CD8-positive, alpha-beta memory T cell (primary cell): Measurements from ENCODE around the gene LYL1. TPM values are rescaled to one million over a fixed set of nuclear protein-coding genes. Genes with fewer than 3 reads are reported as not detected.
A peak's percentile ranks its signal among the peaks of the same experiment; 100 is the strongest.

Experiments
- CTCF ChIA-PET: fragments of 350-600 bp; sonication (Branson Sonifier 250); formaldehyde crosslinking; loops from one replicate; lab custom pipeline; 2021; ENCODE audit warnings: antibody characterized with exemption; lab: Charles Lee
- POLR2A ChIA-PET: fragments of 350-600 bp; sonication (Branson Sonifier 250); formaldehyde crosslinking; loops from one replicate; lab custom pipeline; 2021; ENCODE audit warnings: antibody characterized with exemption; lab: Charles Lee
- DNase-seq, 5 donors: peaks; one replicate each; pipeline versions ENCODE4 v3.0.0 to v3.0.0-alpha.2; 2020 to 2022; ENCODE audit warnings: mixed read lengths in 1 of 5
- H3K27ac ChIP-seq: one replicate; pipeline ENCODE4 v1.7.0; 2013; ENCODE audit warnings: low read depth, mild to moderate bottlenecking, low read length, moderate library complexity
- H3K27me3 ChIP-seq: 2 replicates; pipeline ENCODE4 v1.7.0; 2013; ENCODE audit warnings: low read length, mild to moderate bottlenecking; ENCODE audit not compliant: insufficient read depth, poor library complexity, severe bottlenecking
- H3K36me3 ChIP-seq: 2 replicates; pipeline ENCODE4 v1.7.0; 2013; ENCODE audit warnings: mild to moderate bottlenecking, low read length, moderate library complexity; ENCODE audit not compliant: insufficient read depth
- H3K4me1 ChIP-seq: 2 replicates; pipeline ENCODE4 v1.7.0; 2013; ENCODE audit warnings: mild to moderate bottlenecking, low read length, moderate library complexity; ENCODE audit not compliant: insufficient read depth
- H3K4me3 ChIP-seq: 2 replicates; pipeline ENCODE4 v1.7.0; 2013; ENCODE audit warnings: mild to moderate bottlenecking, low read length
- H3K9me3 ChIP-seq: 2 replicates; pipeline ENCODE4 v1.7.0; 2013; ENCODE audit warnings: mild to moderate bottlenecking, low read length
- H3K27ac Mint-ChIP-seq, 8 donors: one replicate each; pipeline ENCODE4 v1.8.0; 2020 to 2021; ENCODE audit warnings: mixed read lengths in 8 of 8, mild to moderate bottlenecking in 6 of 8, inconsistent platforms in 3 of 8, moderate library complexity in 3 of 8
- H3K27me3 Mint-ChIP-seq, 2 donors: one replicate each; pipeline ENCODE4 v1.8.0; 2020 to 2021; ENCODE audit warnings: mixed read lengths in 2 of 2, mild to moderate bottlenecking in 1 of 2, moderate library complexity in 1 of 2
- H3K36me3 Mint-ChIP-seq, 3 donors: one replicate each; pipeline ENCODE4 v1.8.0; 2020 to 2021; ENCODE audit warnings: mixed read lengths in 3 of 3, inconsistent platforms in 1 of 3, mild to moderate bottlenecking in 1 of 3
- H3K4me1 Mint-ChIP-seq, 3 donors: one replicate each; pipeline ENCODE4 v1.8.0; 2020 to 2021; ENCODE audit warnings: mixed read lengths in 3 of 3, inconsistent platforms in 1 of 3, mild to moderate bottlenecking in 1 of 3
- H3K4me3 Mint-ChIP-seq, 7 donors: one replicate each; pipeline ENCODE4 v1.8.0; 2020 to 2021; ENCODE audit warnings: mixed read lengths in 7 of 7, mild to moderate bottlenecking in 6 of 7, moderate library complexity in 4 of 7, inconsistent platforms in 2 of 7
- H3K9me3 Mint-ChIP-seq, 5 donors: one replicate each; pipeline ENCODE4 v1.8.0; 2020 to 2022; ENCODE audit warnings: mixed read lengths in 5 of 5, mild to moderate bottlenecking in 3 of 5, moderate library complexity in 2 of 5, inconsistent platforms in 1 of 5
- polyA plus RNA-seq: library from polyadenylated mRNA; unstranded; fragments of 300-500 nt; fragmentation: Illumina TruSeq; gene quantifications from one replicate; pipeline ENCODE4 v1.2.3, GENCODE V29; 2021
- total RNA-seq, 2 experiments: library from RNA; stranded (reverse); gene quantifications; one replicate each; pipeline ENCODE4 v1.2.3, GENCODE V29; 2021

LYL1 gene
- total and polyA plus RNA-seq, 3 experiments from 2014 or later = 2.3 to 4.1 (median 2.5) TPM

DNA sequence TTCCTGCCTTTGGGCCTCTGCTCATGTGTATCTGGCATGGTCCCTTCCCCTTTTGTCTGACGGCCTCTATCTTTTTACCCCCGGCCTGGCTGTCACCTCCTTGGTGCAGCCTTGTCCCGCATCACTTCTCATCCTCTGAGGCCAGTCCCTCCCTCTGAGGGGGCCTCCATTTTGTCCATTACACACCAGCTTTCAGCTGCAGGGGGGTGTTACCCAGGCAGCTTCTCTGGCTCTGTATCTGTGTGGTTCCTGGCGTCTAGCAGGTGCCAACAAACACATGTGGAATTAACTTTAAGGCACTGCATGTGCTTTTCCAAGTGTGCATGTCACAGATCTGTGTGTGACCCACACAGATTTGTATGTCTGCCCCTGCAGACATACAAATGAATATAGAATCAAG is 52.4 kb downstream of the LYL1 start:
- Mint-ChIP-seq H3K4me1 (peaks cover 7 to 18% (median 8%) of the 10 kb centered on the region in 3 donors), H3K27ac (peak overlapping the region in 2 of 8 donors; percentile 43 to 82), H3K27me3 (peaks cover 14 to 23% of the 10 kb centered on the region in 2 donors), H3K9me3 (no peaks in the 10 kb centered on the region), H3K4me3 (no peak overlapping the region), H3K36me3 (no peaks in the 10 kb centered on the region)
- DNase-seq = no peak
- CTCF ChIA-PET = interaction anchor here (2.4 to 3.2 kb wide), 2 partner anchors 11 to 85 kb away, joined by 6 to 21 read pairs; no protein-coding TSS in a partner anchor
- no peaks in the 10 kb centered on the region for H3K36me3 ChIP-seq
- H3K9me3 ChIP-seq = no peaks in the 10 kb centered on the region
- POLR2A ChIA-PET = no interaction called here
- peaks cover 20% of the 10 kb centered on the region for H3K4me1 ChIP-seq
- no peaks in the 10 kb centered on the region for H3K27me3 ChIP-seq
- no peak overlapping the region for H3K27ac ChIP-seq
- H3K4me3 ChIP-seq = no peak overlapping the region

Other genes with a start within 250 kb of the LYL1 start
- gene DNASE2, start 221.4 kb downstream of the LYL1 start, total RNA-seq = 10 to 100 TPM; 20.7 to 22.4 TPM
- gene DNASE2, start 221.4 kb downstream of the LYL1 start, polyA plus RNA-seq = 61.6 TPM
- under 1 TPM; 0.84 to 0.90 TPM for gene KLF1, start 215.7 kb downstream of the LYL1 start, total RNA-seq
- gene KLF1, start 215.7 kb downstream of the LYL1 start, polyA plus RNA-seq = not detected
- 10 to 100 TPM; 59.4 to 60.1 TPM for gene GCDH, start 211.7 kb downstream of the LYL1 start, total RNA-seq
- 19.7 TPM for gene GCDH, start 211.7 kb downstream of the LYL1 start, polyA plus RNA-seq
- gene SYCE2, start 183.6 kb downstream of the LYL1 start, total RNA-seq = 1 to 10 TPM; 1.5 to 2.1 TPM
- not detected for gene SYCE2, start 183.6 kb downstream of the LYL1 start, polyA plus RNA-seq
- 100 to 1,000 TPM; 188 to 192 TPM for gene FARSA, start 169.1 kb downstream of the LYL1 start, total RNA-seq
- gene FARSA, start 169.1 kb downstream of the LYL1 start, polyA plus RNA-seq = 64.5 TPM
- gene CALR, start 164.2 kb downstream of the LYL1 start, total RNA-seq = 100 to 1,000 TPM; 832 to 843 TPM
- 174 TPM for gene CALR, start 164.2 kb downstream of the LYL1 start, polyA plus RNA-seq
- 100 to 1,000 TPM; 227 to 230 TPM for gene RAD23A, start 157.0 kb downstream of the LYL1 start, total RNA-seq
- gene RAD23A, start 157.0 kb downstream of the LYL1 start, polyA plus RNA-seq = 115 TPM
- gene GADD45GIP1, start 145.6 kb downstream of the LYL1 start, total RNA-seq = 10 to 100 TPM; 37.3 to 38.6 TPM
- 64.1 TPM for gene GADD45GIP1, start 145.6 kb downstream of the LYL1 start, polyA plus RNA-seq
- gene DAND5, start 133.3 kb downstream of the LYL1 start, total RNA-seq = not detected
- gene DAND5, start 133.3 kb downstream of the LYL1 start, polyA plus RNA-seq = not detected
- 1 to 10 TPM; 2.3 to 2.8 TPM for gene NFIX, start 107.4 kb downstream of the LYL1 start, total RNA-seq
- gene NFIX, start 107.4 kb downstream of the LYL1 start, polyA plus RNA-seq = 0.94 TPM
- gene TRMT1, start 13.9 kb upstream of the LYL1 start, total RNA-seq = 100 to 1,000 TPM; 138 TPM
- 18.2 TPM for gene TRMT1, start 13.9 kb upstream of the LYL1 start, polyA plus RNA-seq
- gene NACC1, start 15.4 kb upstream of the LYL1 start, total RNA-seq = 100 to 1,000 TPM in 1 of 2 experiments, 10 to 100 TPM in 1; 89.9 to 111 TPM
- 3.9 TPM for gene NACC1, start 15.4 kb upstream of the LYL1 start, polyA plus RNA-seq
- 10 to 100 TPM; 60.9 to 63.7 TPM for gene STX10, start 47.5 kb upstream of the LYL1 start, total RNA-seq
- gene STX10, start 47.5 kb upstream of the LYL1 start, polyA plus RNA-seq = 58.7 TPM
- gene IER2, start 47.6 kb upstream of the LYL1 start, total RNA-seq = 100 to 1,000 TPM; 102 to 111 TPM
- 277 TPM for gene IER2, start 47.6 kb upstream of the LYL1 start, polyA plus RNA-seq